Measurements from ENCODE around the gene TMOD2. TPM values are rescaled to one million over a fixed set of nuclear protein-coding genes. Genes with fewer than 3 reads are reported as not detected.

The TMOD2 gene
- total and polyA plus RNA-seq, 2 of the 8 experiments (the other 6 are each of a cell fraction or from before 2014, with no cell fraction given), result 0.80 to 6.5 TPM

GRCh38 chr15:51846066-51846462 is 94.7 kb downstream of the TMOD2 start (continued):
- no peak for TF ChIP-seq FOSL1 (IDR thresholded peaks at IDR 0.05; ENCODE audit: insufficient read depth, low read depth, low read length)

All from H1 (cell line).